GM13976 (cell line): Measurements from ENCODE around the gene CABP5.

ENCODE experiments used
- DNase-seq: peaks from one replicate; pipeline ENCODE4 v3.0.0; 2012; ENCODE audit warnings: low spot score
- CTCF ChIP-seq: IDR thresholded peaks from 2 replicates; pipeline ENCODE4 v1.5.1; 2012; ENCODE audit warnings: borderline replicate concordance, mild to moderate bottlenecking; ENCODE audit not compliant: insufficient read depth; ENCODE audit errors: extremely low read depth, missing control alignments, control extremely low read depth
- in situ Hi-C: fragments of 300-500 bp; cut with MboI; formaldehyde crosslinking; loops from one replicate; pipeline ENCODE4 v1.12.0; 2022; ENCODE audit warnings: low sequenced_read_pairs, mixed read lengths, inconsistent platforms; ENCODE audit not compliant: unreplicated experiment

The CABP5 gene

DNA sequence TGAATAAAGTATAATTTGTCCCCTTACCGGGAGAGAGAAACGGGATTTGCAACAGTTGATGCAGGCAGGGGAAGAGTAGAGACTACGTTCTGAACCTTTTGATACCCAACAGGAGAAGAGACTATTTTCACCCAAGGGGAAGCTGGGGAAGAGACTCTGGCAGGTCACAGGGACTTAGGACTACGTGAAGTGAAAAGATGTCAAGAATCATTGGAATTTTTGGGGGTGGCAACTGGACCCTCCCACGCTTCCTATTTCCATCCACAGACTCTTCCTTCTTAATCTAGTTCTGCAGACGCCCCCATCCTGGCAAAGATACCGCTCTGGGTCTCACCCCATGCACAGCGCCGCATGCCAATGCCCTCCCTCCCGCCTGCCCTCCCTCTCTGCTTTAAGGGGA lies 13.8 kb downstream of the CABP5 start:
- DNase-seq: no peak
- in situ Hi-C loops: no loop called here
- TF ChIP-seq CTCF: no peak

- no peak for TF ChIP-seq CTCF
- in situ Hi-C loops: no loop called here
- no peak for DNase-seq
Measured at GRCh38 chr19:48029431-48029830, 14.4 kb downstream of the CABP5 start.

DNA sequence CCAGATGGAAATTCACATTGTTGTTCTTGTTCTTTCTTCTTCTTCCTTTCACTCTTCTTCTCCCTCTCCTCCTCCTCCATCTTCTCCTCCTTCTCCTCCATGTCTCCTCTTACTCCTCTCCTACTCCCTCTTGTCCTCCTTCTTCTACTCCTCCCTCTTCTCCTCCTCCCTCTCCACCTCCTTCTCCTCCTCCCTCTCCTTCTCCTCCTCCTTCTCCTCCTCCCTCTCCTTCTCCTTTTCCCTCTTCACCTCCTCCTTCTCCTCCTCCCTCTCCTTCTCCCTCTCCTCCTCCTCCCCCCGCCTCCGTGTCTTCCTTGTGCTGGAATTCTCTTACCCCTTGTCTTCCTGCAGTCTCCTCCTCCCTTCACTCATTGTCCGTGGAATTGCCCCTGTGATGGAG lies 18.4 kb downstream of the CABP5 start:
- TF ChIP-seq CTCF: no peak
- in situ Hi-C loops: no loop called here
- no peak for DNase-seq

- TF ChIP-seq CTCF: no peak
- DNase-seq: no peak
- in situ Hi-C loops: no loop called here
Measured at GRCh38 chr19:48023518-48023917, 20.4 kb downstream of the CABP5 start.

DNA sequence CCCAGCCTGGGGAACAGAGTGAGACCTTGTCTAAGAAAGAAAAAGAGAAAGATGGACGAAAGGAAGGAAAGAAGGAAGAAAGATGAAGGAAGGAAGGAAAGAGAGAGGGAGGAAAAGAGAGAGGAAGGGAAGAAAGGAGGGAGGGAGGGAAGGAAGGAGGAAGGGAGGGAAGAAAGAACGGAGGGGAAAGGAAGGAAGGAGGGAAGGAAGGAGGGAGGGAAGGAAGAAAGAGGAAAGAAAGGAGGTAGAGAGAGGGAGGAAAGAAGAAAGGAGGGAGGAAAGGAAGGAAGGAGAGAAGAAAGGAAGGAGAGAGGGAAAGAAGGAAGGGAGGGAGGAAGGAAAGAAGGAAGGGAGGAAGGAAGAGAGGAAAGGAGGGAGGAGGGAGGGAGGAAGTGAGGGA lies 20.9 kb downstream of the CABP5 start:
- no peak for TF ChIP-seq CTCF
- DNase-seq: no peak
- in situ Hi-C loops: no loop called here

DNA sequence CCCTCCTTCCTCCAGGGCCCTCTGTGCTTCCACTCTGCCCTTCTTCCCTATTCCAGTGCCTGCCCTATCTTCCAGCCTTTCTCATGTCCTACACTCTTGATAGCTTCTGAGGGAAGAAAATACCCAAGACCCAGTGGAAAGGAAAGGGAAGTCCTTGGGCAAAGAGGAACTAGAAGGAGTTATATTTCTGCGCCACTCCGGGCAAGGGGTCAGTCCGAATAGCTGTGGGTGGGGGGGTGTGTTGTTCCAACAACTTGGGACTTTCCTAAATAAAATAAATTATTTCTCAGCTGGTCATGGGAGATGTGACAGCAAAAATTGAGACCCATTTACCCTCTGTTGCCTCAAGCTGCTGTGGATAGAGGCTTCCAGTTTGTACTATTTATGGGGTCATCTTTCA lies 23.2 kb downstream of the CABP5 start:
- no peak for DNase-seq
- TF ChIP-seq CTCF: no peak
- in situ Hi-C loops: no loop called here

GRCh38 chr19:48010932-48011758 lies 32.7 kb downstream of the CABP5 start:
- TF ChIP-seq CTCF: no peak
- in situ Hi-C loops: no loop called here
- DNase-seq: no peak
